IPS-NIHi7 (cell line): ENCODE measurements around the gene TPCN2.

Source experiments
- DNase-seq: peaks from one replicate; pipeline ENCODE4 v3.0.0; 2012; ENCODE audit warnings: mixed read lengths; ENCODE audit errors: extremely low spot score

TPCN2 gene

DNA sequence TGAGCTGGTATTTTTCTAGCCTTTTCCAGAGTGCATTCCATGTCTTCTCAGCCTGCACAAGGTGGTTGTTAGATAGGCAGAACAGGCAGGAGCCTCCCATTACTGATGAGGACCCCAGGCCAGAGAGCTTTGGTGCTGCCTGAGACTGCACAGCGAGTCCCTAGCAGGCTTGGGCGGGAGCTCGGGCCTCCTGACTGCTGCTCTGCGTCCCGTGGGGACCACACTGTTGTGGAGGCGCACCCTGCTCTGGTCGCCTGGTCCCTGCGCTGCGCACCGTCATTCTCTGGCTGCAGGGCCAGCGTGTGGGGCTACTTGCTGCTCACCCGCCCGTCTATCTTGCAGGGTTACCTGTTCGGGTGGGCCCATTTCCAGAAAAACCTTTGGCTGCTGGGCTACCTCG lies 8.5 kb downstream of the TPCN2 start:
- DNase-seq, result no peak

DNA sequence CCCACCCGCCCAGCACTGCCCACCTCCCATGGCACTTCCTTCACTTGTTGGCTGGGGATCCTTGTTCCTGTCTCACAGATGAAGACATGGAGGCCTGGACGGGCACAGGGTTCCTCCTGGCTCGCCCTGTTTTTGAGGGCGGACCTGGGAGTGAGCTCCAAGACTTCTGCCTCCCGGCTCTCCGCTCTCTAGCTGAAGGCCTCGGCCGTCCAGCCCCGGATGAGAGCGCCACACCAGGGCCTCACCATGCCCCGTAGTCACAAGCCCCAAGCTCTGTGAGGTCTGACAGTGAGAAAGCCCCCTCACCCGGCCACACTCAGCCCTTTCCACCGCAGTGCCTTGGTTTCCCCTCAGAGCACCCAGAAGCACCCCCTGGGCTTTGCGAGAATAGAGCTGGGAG lies 9.1 kb downstream of the TPCN2 start:
- DNase-seq, result no peak

DNA sequence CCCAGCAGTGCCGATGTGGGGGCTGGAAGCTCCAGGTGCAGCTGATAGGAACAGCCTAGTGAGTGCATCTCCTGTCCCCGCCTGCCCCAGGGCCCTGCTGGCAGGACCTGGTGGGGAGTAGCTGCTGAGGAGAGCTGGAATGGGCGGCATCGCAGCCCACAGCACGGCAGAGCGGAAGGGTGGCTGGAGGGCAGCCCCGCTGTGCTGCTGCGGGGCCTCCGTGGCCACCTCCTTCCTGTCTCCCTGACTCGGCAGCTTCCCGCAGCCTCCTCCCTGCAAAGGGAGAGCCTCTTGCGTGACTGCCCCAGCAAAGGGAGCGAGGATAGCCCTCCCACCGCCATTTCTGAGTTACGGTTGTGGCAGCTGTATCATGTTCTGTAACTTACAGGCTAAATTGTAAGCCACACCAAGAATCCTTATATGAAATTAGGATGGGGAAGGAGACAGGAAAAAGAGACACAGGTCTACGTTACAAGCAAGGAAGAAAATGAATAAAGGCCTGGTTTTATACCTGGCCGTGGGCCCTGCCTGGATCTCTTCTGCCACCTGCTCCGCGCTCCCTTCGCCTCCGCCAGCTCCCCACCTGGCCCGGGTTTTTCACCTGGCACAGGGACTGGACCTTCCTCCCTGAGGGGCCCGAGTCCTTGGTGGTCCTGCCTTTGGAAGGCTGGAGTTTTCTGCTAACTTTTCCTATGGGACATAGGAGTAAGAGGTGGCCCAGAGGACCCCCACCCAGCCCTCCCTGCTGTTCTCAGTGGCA lies 10.0 kb downstream of the TPCN2 start:
- no peak for DNase-seq

DNA sequence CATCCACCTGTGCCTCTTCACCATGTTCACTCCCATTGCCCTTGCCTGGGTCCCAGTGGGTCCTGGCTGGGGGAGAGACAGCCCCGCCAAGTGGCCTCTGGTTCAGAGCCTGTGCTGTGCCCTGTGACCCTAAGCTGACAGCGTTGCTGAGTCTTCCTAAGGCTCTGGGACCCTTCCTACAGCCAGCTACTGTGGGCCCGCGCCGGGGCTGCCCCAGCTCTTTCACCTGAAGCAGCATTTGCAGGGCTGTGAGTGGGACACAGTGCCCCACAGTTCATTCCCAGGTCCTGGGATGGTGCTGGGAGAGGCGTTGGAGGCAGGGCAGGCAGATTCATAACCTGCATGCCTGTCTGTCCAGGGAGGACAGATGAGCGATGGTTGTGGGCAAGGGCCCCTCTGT lies 10.7 kb downstream of the TPCN2 start:
- no peak for DNase-seq

DNA sequence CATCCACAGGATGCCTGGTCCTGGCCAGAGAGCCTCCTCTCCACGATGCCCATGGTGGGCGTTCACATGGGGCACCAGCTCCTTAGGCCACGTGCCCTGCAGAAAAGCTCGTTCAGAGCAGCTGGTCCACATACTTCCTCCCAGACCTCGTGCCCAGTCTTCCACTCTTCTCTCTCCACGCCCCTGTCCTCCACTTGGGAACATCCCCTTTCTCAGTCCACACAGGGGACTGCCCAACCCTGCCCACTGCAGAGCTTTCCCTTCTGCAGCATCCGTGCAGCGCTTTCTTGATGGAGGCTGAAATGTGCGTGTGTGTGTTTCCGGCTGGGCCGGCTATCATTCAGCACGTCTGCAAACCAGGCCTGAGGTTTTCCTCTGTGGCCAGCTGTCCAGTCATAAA lies 11.3 kb downstream of the TPCN2 start:
- no peak for DNase-seq

DNA sequence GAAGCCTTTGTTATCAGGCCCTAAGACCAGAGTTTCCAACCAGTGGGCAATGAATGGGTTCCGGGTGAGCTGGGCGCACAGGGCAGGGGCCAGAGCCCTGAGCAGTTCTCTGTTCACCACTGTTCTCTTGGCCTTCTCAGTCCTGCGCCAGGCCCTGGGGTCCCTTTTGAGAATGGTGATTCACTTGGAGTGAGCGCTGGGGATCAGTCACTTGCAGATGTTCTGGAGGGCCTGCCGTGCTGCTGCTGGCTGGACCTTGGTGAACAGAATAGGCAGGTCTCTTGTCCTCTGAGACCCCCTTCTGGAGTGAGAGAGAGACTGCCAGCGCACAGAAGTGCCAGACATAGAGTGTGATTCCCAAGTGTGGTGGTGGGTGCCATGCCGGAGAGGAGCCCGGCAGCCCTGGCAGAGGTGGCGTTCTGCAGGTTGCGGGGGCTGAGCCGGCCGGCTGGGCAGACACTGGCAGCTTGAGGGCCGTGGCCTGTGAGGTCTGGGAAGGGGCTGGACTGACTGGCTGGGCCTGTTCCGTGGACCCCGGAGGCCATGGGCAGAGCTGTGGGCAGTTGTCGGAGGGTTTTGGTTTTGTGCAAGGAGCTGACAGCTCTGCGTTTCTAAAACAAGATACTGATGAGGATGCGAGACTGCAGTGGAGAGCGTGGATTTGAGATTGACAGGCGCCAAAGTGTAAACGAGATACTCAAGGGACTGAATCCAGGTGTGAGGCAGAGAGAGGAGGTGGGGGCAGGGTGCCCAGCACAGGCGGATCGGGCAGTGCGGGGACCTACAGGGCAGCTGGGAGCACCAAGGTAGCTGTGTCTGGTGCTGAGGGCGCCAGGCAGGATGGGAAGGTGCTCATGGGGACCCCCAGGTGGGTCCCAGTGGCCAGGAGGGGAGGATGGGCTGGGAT lies 12.3 kb downstream of the TPCN2 start:
- DNase-seq, result no peak

DNA sequence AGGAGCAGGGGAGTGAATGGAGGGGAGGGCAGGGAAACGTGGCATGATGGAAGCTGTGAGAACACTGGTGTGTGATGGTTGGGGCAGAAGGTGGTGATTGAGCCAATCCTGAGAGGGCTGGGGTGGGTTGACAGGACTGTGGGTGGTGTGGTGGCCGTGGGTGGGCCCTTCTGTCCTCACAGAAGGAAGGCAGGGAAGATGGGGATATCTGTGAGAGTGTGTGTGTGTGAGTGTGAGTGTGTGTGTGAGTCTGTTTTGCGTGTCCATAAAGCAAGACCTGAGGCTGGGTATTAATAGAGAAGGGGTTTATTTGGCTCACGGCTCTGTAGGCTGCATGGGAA lies 13.0 kb downstream of the TPCN2 start:
- DNase-seq, result no peak

DNA sequence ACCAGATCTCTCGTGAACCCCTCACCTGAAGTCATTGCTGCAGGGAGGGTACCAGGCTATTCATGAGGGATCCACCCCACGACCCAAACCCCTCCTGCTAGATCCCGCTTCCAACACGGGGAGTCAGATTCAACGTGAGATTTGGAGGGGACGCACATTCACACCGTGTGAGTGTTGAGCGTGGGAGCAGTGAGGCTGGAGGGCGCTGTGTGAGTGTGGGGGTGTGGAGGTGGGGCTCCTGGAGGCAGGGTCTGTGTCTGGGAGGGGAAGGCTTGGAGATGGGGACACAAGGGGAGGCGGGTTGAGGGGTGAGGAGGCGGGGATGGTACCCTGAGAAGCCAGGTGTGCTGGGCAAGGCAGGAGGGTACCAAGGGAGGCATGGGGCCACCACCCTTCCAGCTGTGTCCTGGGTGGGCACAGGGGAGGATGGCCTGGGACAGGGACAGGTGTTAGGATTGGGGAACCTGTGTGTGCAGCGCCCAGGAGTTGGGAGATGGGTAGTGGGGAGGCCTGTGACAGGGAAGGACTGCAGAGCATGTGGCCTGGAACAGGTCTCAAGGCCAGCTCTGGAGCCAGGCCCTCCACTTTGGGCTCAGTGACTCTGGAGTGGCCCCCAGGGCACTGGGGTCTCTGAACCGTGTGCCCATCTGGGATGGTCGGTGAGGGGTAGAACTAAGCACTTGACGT lies 13.6 kb downstream of the TPCN2 start:
- DNase-seq, result no peak

DNA sequence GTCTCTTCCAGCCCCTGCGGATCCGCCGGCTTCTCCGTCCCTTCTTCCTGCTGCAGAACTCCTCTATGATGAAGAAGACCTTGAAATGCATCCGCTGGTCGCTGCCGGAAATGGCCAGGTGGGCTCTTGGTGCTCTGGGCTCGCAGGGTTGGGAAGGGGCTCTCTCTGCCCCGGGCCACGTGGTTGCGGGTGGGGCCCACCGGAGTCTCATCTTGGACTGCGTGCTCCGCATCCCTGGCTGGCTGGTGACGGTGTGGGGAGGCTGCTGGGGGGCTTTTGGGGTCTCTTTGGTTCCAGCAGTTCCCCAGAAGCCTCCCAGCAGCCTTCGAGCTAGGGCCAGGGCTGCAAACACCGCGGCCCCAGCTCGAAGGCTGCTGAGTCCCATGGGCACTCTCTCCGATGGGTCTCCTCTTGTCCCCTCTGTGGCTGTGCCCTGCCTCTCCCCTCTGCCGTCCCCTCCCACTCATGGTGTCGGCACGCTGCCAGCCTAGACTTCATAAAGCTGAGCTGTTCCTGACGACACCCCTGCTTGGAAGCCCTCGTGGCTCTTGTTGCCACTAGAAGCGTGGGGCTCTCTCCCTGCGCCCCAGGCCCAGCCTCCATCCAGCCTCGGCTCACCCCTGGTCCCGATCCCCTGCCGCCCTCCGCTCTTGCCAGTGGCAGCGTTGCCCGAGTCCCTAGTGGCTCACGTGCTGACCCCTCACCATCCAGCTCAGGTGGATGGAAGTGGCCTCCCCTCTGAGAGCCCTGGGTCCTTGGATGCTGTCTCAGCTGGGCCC lies 14.3 kb downstream of the TPCN2 start:
- no peak for DNase-seq

DNA sequence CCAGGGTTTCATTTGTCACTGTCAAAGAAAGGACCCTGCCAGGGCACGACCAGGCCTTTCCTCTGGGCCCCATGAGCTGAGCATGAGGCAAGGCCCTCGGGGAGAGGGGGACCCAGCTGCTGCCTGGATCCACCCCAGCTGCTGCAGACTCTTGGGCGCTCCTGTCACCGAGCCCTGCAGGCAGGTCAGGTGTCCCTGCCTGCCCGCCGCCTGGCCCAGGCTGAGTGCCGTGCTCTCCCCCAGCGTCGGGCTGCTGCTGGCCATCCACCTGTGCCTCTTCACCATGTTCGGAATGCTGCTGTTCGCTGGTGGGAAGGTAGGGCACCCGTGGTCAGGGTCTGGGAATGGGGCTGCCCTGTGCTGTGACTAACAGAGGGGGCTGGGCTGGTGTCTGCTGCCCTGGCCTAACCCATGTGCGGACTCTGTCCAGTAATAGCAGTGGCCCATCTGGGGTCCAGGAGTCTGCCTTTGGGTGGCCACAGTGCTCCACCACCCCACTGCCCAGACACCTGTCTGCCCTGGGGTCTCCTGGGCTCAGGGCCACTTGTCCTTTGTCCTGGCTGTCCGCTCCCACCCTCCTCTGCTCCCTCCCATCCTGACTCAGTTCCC lies 15.0 kb downstream of the TPCN2 start:
- DNase-seq, result no peak

DNA sequence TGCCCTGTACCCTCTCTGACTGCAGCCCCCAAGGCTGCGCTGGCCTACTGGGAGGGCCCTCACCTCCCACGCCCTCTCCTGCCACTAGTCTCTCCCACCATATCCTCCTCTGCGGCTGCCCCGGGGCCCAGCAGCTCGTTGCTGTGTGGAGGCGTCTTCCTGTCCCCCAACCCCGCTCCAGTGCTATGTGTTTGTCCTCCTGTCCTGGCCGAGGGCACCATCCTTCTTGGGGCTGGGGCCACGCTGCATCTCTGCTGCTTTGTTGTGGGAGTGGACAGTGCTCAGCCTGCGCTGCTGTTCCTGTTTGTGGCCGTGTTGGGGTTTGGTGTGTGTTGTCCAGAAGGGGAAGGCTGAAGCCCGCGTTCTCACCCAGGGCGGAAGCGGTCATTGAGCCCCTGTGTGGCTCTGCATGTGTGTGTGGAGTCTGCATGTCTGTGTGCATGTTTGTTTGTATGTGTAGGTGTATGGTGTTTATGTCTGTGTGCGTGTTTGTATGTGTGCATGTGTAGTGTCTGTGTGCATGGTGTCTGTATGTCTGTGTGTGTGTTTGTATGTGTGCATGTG lies 15.7 kb downstream of the TPCN2 start:
- no peak for DNase-seq

DNA sequence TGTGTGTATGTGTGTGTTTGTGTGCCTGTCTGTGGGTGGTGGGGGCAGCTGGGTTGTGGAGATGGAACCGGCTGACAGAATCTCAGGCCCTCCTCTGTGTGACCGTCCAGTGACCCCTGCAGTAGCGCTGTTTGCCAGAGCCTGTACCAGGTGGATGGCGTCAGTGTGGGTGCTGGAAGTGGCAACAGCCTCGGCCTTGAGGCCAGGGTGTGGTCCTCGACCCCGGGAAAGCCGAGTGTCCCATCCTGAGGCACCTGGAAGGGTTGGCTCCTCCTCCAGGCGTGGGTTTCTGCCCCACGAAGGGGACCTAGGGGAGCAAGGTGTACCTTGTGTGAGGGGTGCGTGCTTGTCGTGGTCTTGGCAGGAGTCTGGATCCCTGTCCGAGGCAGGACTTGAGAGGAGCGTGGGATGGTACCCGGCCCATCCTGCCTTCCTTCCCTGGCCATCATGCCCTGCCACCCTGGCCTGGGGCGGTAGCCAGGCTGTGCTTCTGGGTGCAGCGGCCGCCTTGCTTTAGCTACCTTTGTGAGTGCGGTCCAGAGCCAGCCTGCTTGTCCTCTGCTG lies 16.5 kb downstream of the TPCN2 start:
- DNase-seq, result no peak

DNA sequence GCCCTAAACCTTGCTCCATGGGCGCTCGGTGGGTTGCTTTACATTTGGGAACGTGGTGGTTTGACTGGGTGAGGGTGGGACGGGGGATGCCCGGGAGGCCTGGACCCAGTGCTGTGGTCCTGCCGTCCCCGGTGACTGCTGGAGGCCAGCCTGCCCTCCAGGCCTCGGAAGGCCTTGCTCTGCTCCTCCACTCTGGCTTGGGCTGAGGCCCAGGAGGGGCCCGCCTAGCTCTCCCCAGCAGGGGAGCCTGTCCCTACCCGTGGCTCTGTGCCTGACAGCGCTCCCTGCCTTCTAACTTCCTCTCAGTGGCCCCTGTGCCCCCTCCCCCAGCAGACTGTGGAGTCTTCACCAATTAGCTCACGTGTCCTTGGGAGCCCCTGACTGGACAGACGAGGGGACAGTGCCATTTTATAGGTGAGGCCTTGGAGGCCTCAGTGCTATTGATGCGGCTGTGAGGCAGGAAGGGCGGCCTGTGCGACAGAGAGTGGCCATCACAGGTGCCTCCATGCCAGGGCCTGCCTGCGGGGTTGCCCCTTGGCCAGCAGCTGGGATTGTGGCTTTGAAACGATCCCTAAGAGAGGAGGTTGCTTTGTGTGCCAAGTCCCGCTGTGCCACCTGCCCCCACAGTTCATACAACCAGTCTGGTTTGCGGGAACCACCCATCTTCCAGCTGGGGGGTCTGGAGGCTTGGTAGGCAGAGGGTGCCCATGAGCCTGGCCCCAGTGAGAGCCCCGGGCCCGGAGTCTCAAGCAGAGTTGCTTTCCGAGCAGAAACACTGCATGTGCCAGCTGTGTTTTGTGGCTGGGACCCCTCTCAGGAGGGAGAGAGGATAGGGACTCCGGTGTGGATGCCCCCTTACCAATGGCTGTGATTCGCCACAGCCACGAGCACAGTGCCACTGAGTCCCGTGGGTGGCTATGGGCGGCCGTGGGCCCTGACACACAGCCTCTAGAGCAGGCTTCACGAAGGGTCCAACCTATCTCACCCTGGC lies 17.7 kb downstream of the TPCN2 start:
- DNase-seq, result no peak

DNA sequence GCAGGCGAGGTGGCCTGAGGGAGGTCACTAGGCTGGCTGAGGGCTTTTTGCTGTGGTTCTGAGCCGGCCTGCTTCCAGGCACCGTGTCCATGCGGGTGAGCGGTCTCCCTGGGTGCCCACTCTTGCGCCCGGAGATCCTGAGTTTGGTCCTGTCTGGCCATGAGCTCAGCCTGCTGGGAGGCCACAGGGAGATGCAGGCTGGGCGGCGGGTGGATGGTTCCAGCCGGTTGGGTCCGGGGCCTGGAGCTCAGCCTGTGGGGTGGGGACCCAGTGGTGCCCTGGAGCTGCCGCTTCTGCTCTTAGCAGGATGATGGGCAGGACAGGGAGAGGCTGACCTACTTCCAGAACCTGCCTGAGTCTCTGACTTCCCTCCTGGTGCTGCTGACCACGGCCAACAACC lies 18.5 kb downstream of the TPCN2 start:
- no peak for DNase-seq

DNA sequence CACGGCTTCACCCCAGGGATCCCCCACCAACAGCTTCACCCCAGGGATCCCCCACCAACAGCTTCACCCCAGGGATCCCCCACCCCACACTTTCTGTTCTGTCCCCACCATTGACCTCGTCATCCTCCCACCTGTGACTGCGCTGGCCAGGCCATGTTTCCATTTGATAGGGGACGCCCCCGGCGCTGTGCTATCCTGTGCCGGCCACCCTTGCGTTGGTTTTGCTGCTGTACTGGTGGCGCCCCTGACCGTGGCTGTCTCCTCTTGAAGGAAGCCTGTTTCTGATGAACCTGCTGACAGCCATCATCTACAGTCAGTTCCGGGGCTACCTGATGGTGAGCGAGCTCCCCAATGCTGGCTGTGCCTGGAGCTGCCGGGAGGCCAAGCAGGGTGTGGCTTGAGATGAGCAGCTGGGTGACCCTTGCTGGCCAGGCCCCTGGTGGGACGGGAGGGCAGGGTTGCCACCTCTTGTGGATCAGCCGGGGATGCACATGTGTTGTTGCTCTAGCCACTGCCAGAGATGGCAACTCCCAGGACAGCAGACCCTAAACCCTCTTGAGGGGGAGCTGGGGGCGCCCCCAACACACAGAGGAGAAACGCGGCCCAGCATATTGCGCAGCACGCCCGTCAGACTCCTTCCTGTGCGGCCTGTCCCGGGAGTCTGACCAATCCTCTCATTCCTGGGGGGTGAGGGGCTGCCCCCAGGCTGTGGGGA lies 22.5 kb downstream of the TPCN2 start:
- DNase-seq, result no peak

DNA sequence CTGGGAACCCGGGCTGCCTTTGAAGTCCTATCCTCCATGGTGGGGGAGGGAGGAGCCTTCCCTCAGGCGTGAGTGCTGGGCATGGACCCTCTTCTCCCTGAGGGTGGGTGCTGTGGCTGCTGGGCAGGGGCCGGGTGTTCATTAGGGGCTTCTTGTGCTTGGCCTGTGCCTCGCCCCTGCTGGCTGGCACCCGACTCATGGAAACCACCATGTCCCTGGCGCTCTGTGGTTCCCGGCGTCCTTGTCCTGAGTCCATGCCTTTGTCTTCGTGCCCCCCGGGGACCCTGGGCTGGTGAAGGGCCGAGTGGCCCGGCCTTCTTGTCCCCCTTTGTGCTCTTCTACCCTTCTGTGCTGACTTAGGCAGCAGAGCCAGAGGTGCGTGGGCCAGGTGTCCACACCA lies 23.2 kb downstream of the TPCN2 start:
- no peak for DNase-seq

DNA sequence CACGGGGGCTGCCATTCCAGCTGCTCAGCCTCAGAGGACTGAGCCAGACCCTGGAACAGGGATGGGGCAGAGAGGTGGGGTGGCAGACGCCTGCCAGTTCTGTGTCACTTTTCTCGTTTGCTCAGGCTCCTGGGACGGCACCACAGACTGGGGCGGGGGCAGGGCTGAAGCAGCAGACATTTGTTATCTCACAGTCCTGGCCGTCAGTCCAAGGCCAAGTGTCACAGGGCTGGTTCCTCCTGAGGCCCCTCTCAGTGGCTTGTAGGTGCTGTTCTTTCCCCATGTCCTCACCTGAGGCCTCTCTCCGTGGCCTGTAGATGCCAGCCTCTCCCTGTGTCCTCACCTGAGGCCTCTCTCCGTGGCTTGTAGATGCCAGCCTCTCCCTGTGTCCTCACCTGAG lies 24.7 kb downstream of the TPCN2 start:
- DNase-seq, result no peak

DNA sequence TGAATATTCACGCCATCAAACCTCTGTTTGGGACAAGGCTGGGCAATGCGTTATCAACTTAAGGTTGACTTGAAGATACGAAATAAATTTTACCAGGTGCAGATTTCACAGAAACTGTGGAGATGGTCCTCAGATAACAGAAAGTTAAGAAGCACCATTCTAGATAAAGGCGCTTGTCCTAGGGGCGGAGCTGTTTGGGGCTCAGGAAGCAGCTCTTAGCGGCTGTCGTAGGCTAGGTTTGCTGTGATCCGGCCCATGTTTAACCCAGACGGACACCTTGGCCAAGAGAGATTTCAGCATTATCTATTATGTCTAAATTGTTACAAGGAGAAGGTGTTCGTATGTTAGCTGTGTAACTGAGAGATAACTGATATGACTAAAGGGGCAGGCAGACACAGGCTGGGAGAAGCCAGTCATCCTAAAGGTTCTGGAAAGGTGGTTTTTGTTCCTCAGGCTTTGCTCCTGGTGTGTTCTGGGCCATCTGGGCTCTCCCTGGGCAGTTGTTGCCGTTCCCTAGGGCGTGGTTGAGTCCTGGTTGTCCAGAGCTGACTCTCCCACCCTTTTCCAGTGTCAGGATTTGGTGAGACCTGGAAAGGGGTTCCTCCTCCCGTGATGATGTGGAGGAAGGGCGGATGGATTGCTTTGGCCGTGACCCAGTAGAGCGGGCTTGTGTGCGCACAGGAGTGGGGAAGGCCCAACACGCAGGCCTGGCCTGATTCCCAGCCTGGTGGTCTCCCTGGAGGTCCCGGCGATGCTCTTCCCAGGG lies 25.8 kb downstream of the TPCN2 start:
- DNase-seq, result no peak
